ENCODE data around the gene DLG2.

The DLG2 gene

DNA sequence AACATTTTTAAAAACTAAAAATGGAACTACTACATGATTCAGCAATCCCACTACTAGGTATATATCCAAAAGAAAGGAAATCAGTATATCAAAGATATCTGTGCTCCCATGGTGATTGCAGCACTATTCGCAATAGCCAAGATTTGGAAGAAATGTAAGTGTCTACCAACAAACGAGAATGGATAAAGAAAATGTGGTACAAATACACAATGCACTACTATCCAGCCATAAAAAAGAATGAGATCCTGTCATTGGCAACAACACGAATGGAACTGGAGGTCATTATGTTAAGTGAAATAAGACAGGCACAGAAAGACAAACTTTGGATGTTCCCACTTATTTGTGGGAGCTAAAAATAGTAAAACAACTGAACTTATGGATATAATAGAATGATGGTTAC is 1765.1 kb downstream of the DLG2 start:
- no peak for DNase-seq (ENCODE audit: low spot score)

DNA sequence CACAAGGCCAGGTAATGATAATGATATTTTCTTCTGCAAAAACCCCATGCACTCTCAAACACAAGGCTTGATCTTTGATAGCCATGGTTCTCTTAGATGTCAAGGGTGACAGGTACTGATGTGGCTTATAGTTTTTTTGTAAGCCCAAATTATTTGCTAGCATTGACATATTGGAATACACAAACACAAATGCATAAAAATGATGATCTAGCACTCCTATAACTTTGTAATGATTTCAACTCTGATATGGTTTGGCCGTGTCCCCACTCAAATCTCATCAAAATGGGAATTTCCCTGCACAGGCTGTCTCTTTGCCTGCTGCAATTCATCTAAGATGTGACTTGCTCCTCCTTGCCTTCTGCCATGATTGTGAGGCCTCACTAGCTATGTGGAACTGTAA is 1768.5 kb downstream of the DLG2 start:
- no peak for DNase-seq (ENCODE audit: low spot score)

DNA sequence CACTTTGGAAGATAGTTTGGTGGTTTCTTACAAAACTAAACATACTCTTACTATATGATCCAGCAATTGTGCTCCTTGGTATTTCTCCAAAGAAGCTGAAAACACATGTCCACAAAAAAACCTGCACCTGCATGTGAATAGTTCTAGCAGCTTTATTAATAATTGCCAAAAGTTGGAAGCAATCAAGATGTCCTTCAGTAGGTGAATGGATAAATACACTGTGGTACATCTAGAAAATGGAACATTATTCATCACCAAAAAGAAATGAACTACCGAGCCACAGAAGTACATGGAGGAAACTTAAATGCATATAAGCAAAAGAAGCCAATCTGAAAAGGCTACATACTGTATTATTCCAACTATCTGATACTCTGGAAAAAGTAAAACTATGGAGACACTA is 1771.9 kb downstream of the DLG2 start:
- DNase-seq (ENCODE audit: low spot score) = no peak

DNA sequence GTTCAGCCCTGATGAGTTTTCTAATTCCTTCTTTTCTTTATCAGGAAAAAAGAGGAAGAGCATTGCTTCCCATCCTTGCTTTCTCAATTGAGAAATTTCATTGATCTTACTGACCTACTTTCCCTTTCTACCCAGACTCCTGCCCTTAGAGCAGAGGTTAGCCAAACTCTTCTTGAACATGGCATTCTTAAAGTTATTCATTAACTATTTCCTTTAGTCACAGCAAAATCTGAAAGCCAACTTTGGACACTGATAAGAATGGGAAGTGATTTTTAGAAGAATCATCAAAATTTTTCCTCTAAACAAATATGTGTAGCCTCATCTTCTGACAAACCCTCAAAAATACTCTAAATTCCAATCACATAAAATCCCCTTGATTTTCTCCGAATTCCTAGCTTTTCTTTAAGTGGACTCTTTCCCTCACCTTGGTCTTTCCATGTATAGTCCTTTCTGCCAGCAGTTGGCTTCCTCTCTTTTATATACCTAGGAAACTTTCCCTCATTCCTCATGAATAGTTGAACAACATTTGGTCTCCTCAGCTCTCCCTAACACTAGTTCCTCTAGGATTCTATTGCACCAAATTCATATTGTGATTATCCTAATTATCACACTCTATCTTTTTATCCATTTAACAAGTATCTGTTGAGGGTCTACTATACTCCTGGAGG is 1774.2 kb downstream of the DLG2 start:
- DNase-seq (ENCODE audit: low spot score) = no peak

DNA sequence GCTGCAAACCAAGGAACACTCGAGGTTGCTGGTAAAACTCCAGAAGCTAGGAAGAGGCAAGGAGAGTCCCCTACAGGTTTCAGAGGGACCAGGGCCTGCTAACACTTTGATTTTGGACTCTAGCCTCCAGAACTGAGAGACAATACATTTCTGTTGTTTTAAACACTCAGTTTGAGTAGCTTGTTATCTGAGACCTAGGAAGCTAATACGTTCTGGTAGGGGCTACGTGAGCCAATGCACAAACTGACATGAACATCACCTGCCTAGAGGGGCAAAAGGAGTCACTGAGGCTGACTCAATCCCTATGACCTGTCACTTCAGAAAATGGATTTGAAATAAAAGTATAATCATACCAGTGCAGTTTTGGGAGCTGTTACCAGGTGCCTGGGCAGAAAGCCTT is 1775.1 kb downstream of the DLG2 start:
- no peak for DNase-seq (ENCODE audit: low spot score)

DNA sequence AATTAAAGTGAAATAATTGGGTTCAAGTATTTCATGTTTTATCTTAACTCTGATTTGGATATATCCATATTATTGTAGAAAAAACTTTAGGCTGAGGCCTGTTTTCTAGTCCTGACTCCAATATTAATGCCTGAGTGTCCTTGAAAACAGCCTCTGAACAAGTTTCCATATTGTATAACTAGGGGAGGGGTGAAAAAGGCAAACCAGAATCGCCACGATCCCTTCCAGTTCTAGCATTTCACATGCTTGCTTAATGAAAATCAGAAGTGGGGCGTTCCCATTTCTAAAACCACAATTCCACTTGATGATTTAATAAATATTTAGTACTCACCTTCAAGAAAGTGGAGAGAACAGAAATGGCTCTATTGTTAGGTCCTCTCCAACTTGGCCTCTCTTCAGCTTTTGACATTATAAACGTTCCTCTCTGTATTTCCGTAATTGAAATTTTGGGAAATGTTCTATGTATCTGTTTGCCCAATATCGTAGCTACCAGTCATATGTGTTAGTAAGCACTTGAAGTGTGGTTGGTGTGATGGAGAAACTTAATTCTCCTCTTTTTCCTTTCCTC is 1779.6 kb downstream of the DLG2 start:
- DNase-seq (ENCODE audit: low spot score) = no peak

DNA sequence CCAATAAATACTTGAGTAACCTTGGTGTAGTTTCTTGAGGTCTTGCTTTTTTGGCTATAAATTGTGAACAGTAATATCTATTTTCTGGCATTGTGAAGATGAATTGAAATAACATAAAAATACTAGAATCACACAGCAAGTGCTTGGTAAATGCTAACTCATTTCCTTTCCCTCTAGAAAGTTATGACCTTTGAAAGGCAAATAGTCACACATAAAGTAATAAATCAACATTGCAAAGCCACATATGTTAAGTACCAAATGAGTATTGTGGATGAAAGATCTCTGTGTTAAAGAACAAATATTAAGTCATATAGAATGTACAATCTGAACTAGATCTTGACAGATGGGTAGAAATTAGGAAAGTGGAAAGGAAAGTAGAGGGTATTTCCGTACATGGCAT is 1781.3 kb downstream of the DLG2 start:
- DNase-seq (ENCODE audit: low spot score) = no peak

DNA sequence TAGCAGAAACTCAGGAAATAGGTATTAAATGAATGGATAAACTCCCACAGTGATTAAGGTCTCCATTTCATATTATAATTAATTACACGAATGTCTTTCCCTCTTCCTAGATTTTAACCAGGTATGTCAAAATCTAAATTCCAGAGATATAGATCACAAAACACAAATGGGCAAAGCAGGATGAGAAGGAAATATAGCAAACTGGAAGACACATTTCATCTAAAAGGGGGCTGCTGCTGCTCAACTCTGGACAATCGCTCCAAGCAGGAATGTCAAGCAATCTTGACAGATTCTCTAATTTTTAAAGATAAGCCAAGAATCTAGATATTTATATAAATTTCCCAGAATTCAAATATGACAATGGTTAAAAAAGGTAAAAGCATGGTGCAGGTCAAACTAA is 1786.8 kb downstream of the DLG2 start:
- no peak for DNase-seq (ENCODE audit: low spot score)

DNA sequence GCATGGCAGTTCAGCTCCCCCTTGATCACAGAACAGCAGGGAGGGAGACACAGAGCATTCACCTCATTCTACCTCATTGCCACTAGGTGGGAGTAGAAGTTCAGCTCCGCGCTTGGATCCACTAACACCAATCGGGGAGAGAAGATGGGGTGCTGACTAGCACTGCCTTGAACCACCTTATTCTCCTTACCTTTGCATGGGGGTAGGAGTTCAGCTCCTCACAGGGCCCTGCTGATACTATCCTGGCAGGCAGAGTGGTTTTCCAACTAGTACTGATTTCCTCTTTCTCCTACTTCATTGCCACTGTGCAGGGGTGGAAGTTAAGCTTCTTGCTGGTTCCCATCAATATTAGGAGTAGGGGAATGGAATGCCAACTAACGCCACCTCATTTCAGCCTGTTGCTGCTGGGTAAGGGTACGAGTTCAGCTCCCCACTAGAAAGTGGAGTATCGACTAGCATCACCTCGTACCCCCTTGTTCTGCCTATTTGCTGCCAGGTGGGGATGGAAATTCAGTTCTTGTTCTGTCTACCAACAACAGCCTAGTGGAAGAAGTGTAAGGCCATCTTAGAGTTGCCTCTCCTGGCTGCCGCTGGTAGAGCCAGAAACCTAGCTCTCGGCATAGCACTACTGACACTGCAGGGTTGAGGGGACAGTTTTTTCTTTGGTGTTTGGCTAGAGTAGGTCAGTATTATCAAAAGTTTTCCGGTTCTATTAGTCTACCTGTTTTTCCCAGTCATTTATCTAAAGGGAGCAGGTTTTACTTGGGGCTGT is 1790.1 kb downstream of the DLG2 start:
- peak; percentile 79 for DNase-seq (ENCODE audit: low spot score)

DNA sequence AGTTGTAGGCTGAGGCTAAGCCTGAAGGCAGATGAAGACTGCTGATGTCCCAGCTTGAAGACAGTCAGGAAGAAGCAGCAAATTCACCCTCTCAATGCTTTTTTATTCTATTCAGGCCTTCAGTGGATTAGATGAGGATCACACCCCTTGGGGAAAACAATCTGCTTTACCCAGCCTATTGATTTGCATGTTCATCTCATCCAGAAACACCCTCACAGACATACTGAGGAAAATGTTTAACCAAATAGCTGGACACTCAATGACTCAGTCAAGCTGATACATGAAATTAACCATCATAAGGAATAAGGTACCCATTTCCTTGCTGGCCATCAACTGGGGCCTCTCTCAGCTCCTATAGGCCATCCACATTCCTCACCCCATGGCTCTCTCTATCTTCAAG is 1791.1 kb downstream of the DLG2 start:
- DNase-seq (ENCODE audit: low spot score) = no peak

DNA sequence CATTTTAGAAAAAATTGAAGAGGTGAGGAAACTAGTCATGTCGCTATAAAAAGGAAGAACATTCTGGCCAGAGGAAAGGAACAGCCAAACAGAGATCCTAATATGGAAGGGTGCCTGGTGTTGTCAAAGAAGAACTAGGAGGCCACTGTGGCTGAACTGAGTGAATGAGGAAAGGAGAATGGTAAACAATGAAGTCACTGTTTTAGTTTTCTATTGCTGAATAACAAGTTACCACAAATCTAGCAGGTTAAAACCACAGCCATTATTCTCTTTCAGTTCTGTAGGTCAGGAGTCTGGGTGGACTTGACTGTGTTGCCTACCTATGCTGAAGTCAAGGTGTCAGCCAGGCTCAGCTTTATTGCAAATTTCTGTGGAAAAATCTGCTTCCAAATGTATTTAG is 1791.7 kb downstream of the DLG2 start:
- no peak for DNase-seq (ENCODE audit: low spot score)

DNA sequence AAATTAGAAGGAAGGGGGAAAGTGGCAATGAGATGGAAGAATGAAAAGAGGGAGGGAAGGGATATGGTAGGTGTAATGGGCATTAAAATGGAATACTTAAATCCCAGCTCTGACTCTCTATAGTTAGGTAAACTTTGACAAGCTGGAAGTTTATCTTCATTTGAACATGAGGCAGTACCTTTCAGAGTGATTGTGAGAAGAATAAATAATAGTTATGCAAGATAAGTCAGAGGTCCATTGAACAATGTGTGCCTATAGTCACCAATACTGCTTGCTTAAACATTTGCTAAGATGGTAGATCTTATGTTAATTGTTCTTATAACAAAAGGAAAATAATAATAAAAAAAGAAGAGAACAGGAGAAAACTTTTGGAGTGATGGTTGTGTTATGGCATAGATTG is 1795.2 kb downstream of the DLG2 start:
- DNase-seq (ENCODE audit: low spot score) = no peak

DNA sequence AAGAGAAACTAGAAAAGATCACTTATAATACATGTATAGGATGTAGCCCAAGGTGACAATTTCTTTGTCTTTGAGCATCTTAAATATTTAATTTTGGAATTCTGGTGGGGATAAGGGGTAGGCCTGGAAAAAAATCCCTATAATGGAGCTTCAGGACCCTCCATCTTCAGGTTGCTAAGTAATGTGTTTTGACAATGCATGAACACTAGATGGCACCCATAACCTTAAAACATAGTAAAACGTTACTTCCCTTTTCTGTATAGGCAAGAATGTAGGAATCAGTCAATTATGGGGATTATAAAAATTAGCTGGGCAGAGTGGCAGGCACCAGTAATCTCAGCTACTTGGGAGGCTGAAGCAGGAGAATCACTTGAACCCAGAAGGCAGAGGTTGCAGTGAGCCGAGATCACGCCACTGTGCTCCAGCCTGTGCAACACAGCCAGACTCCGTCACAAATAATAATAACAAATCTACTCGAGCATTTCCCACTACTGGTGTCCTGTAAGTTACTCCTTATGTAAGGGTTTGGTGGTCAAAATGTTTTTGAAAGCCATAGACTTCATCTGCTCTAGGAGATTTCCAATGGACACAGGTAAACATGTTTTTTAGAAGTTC is 1799.1 kb downstream of the DLG2 start:
- DNase-seq (ENCODE audit: low spot score) = peak; percentile 65

DNA sequence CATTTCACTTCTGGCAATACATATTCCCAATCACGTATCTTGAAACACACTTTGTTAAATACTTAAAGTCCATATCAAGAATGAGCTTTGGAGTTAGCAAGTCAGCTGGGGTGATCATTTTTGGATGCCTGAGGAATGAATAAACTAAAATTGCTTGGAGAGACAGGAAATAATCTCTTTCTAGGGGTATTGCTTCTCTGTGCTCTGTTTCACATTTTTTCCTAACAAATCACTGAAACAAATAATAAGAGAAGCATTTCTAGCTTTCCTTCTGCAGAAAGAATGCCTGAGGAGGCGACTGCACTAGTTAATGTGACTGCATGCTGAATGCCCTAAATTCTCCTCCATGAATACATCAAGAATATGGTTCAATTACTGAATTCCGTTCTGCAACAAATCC is 1799.6 kb downstream of the DLG2 start:
- DNase-seq (ENCODE audit: low spot score) = no peak

DNA sequence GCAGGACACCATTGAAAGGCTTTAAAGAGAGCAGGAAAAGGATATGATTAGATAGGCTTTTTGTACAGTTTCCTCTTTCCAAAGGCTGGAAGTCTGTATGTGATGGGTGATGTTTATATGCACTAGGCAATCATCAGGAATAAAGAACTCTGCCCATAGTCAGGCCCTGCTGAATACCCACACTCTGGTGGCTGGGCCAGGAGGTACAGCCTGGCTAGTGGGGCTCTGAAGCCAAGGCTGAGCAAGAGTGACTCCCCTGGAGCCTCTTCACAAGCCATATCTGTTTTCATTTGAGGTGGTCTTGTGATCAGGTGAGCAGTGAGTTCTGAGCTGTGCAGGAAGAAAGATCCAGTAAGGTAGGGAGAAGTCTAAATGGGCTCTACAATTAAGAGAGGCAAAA is 1801.1 kb downstream of the DLG2 start:
- no peak for DNase-seq (ENCODE audit: low spot score)

DNA sequence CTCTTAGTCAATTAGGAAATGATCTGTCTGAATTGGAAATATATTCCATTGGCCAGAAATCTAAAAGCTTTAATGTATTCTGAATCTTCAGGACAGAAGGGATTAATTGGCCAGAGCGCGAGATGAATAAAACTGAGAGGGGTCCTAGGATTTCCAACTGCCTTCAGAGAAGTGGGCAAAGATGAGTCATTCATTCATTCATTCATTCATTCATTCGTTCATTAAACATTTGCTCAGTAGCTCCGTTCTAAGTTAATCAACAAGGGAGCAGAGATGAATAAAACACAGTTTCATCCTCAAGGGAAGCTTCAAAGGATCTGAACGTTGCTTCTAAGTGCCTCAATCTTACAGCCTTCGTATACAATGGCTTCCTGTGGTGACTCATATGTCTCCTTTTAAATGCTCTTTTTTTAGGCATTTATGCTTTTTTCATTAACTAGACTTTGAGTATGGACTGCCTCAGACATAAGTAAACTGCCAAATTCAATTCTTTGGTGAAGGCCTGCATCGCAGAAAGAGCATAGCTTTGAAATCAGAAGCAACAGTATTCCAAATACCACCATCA is 1803.6 kb downstream of the DLG2 start:
- no peak for DNase-seq (ENCODE audit: low spot score)

DNA sequence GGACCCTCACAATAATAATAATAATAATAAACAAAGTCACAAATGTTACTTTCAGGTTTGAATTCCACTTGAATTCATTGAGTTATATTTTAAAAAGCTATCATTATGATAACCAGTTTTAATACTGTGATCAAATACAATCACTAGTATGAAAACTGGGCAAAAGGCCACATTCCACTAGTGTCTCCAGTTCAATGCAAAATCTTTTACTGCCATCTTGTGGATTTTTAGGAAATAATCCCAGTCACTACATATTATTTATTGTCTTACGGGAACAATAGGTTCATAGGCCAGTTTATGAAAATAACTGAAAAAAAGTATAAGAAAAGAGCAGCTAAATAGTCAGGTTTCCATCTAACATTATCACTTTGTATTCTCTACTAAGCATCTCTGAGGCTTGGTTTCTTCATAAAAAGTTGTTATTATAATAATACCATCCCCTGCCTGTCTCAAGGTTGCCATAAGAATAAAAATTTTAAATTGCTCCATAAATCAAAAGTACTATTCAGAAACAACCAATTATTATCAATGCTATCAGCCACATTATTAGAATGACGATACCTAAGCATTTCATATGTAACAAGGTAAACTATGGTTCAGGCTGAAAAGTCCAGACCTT is 1807.1 kb downstream of the DLG2 start:
- peak; percentile 58 for DNase-seq (ENCODE audit: low spot score)

DNA sequence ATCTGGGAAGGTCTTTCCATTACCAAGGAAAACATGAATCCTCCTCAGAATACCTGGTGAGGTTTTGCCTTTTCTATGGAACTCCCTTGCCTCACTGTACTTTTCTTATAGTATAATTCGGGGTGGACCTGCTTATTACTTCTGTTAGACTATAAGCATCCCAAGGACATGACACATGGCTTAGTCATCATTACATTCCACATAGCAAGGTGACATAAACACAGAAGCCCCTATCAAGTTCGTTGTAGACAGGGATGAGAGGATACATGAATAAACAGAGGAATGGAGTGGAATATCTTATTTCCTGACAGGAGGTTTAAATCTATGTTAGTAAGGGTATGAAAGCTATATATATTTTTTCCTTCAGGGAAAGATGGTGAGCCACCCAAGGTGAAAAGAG is 1808.8 kb downstream of the DLG2 start:
- DNase-seq (ENCODE audit: low spot score) = no peak

DNA sequence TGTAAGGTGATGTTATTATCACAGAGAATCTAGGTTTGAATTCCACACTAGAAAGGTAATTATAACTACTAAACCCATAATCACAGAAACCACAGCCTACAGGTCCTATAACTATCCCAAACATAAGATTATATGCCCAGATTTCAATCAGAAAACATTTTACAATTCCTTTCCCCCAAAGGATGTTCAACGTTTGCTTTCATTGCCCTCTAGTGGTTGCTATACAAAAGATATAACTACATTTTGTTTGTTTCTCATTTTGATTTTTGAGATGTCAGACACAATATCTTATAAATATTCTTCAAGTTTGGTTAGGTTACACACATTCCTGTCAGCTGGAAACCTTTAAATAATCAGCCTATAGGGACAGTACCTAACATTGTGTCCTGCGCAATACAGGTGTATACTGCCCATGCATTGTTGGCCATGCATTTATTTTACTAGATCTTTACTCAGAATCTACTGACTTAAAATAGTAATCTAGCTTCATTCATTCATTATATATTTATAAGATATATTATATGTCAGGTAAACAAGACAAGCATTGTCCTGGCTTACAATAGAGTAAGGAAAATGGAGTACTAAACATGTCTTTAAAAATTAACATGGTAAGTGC is 1810.5 kb downstream of the DLG2 start:
- DNase-seq (ENCODE audit: low spot score) = peak; percentile 37

DNA sequence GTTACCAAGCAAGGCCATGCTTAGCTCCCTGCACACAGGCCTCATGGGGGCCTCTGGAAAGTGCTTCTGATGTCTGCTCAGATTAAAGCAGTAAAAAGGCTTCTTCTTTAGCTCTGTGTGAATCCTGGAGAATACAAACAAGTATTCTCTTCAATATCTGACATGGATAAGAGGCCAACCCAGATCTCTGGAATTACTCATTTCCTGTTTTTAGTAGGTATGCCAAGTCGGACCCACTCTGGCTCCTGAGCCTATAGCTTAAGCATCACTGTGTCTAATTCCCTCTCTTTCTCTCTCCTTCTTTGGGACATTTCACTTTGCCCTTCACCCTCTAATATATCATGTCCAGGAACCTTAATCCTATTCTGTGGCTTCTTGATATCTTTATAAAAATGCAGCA is 1811.4 kb downstream of the DLG2 start:
- no peak for DNase-seq (ENCODE audit: low spot score)

DNA sequence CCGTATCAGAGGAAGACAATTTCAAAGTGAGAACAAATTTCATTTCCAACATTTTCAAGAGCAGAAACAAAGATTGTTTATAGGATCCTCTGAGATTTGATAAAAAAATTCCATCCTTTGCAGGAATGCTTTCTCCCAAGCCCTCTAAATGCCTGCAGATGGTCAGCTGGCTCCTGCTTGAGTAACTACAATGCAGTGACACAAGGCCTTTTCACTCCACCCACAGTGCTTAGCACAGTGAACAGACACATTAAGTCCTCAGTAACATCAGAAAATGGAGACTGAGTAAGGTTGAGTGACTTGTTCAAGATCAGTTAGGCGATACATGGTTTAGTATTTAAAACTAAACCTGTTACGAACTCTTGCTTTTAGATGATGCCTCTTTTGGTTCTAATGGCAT is 1813.8 kb downstream of the DLG2 start:
- DNase-seq (ENCODE audit: low spot score) = no peak

DNA sequence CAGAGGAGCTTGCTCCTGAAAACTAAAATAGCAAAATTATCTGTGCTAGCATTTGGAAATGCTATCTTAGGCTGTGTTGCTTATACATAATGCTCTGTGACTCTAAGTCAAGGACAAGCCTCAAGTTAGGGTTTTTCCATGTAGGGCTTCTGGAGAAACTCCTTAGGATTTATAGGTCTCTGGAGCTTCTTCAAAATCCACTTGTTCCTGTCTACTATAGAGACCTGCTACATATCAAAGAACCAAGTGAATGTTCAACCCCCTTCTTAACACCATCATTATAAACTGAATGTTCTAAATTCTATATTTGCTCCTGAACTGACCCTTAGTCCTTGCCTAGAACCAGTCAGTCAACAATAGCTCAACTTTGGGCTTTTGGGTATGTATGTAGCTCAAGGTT is 1817.9 kb downstream of the DLG2 start:
- DNase-seq (ENCODE audit: low spot score) = no peak

Measured in SK-N-DZ (cell line).